Fibroblast of villous mesenchyme (primary cell): ENCODE results near the gene DLGAP1. TPM values are rescaled to one million over a fixed set of nuclear protein-coding genes. Genes with fewer than 3 reads are reported as not detected.

Source experiments
- DNase-seq: peaks from one replicate; pipeline ENCODE4 v3.0.0-alpha.2; 2010; ENCODE audit warnings: low read depth
- H3K4me3 ChIP-seq: 2 replicates; pipeline ENCODE4 v1.5.1; 2011; ENCODE audit warnings: low read depth, mild to moderate bottlenecking, low read length
- CTCF ChIP-seq: IDR thresholded peaks from 2 replicates; pipeline ENCODE4 v1.5.1; 2012; ENCODE audit warnings: low read depth, mild to moderate bottlenecking, low read length; ENCODE audit not compliant: insufficient read depth
- total RNA-seq: library from RNA; depleted of rRNA; stranded (reverse); fragments of >200 nt; gene quantifications from 2 replicates; pipeline ENCODE4 v1.2.3, GENCODE V29; 2012

DLGAP1 gene
- total RNA-seq, 1 donor = 0.86 TPM

- TF ChIP-seq CTCF = no peak
- H3K4me3 ChIP-seq = peak overlapping the region; percentile 99
- no peak for DNase-seq
Observed at GRCh38 chr18:3450799-3451182, 1004.3 kb downstream of the DLGAP1 start.

GRCh38 chr18:3450012-3450798, 1004.9 kb downstream of the DLGAP1 start, which contains the start of gene TGIF1:
TGIF1 (plus strand) TSS chr18:3450172; CDS start chr18:3450490, 318 bp downstream.
- H3K4me3 ChIP-seq = peak within 1 kb of the TSS; percentile 99
- DNase-seq = peak; percentile 86
- TF ChIP-seq CTCF = no peak

- no peak for DNase-seq
- H3K4me3 ChIP-seq = peak overlapping the region; percentile 99
- no peak for TF ChIP-seq CTCF
Observed at GRCh38 chr18:3449512-3450011, 1005.5 kb downstream of the DLGAP1 start.

GRCh38 chr18:3448838-3449511, 1006.1 kb downstream of the DLGAP1 start:
- peak; percentile 97 for DNase-seq
- no peak for TF ChIP-seq CTCF
- H3K4me3 ChIP-seq = peak overlapping the region; percentile 99

GRCh38 chr18:3447895-3448837, 1006.9 kb downstream of the DLGAP1 start:
- TF ChIP-seq CTCF = no peak
- peak; percentile 99 for DNase-seq
- peak overlapping the region; percentile 99 for H3K4me3 ChIP-seq
